Measurements from ENCODE around the gene DNAJC5.
A peak's percentile ranks its signal among the peaks of the same experiment; 100 is the strongest.

Gene DNAJC5

GRCh38 chr20:63955827-63956663 is 61.1 kb downstream of the DNAJC5 start, which contains the start of gene UCKL1:
Gene UCKL1 (minus strand): TSS chr20:63956416. CDS start chr20:63956372, 44 bp downstream.
- no peak for TF ChIP-seq CTCF (IDR thresholded peaks at IDR 0.05; ENCODE audit: insufficient read depth, missing control alignments)
- FAIRE-seq (no peak), DNase-seq (ENCODE audit: insufficient read length, low spot score) (peak; percentile 94)

GRCh38 chr20:63956664-63957003 is 61.7 kb downstream of the DNAJC5 start:
- DNase-seq (ENCODE audit: insufficient read length, low spot score) = no peak
- no peak for TF ChIP-seq CTCF (IDR thresholded peaks at IDR 0.05; ENCODE audit: insufficient read depth, missing control alignments)
- no peak for FAIRE-seq

- DNase-seq (ENCODE audit: insufficient read length, low spot score) = peak; percentile 94
- FAIRE-seq = no peak
- TF ChIP-seq CTCF (IDR thresholded peaks at IDR 0.05; ENCODE audit: insufficient read depth, missing control alignments) = no peak
These were observed 62.2 kb downstream of the DNAJC5 start for GRCh38 chr20:63957004-63957689.

GRCh38 chr20:63957690-63958441 is 62.9 kb downstream of the DNAJC5 start:
- FAIRE-seq (no peak), DNase-seq (ENCODE audit: insufficient read length, low spot score) (no peak)
- TF ChIP-seq CTCF (IDR thresholded peaks at IDR 0.05; ENCODE audit: insufficient read depth, missing control alignments) = no peak

- DNase-seq (ENCODE audit: insufficient read length, low spot score) (no peak), FAIRE-seq (no peak)
- TF ChIP-seq CTCF (IDR thresholded peaks at IDR 0.05; ENCODE audit: insufficient read depth, missing control alignments) = no peak
These were observed 63.5 kb downstream of the DNAJC5 start for GRCh38 chr20:63958471-63958870.

GRCh38 chr20:63958964-63959698 is 64.2 kb downstream of the DNAJC5 start:
- DNase-seq (ENCODE audit: insufficient read length, low spot score) = no peak
- no peak for TF ChIP-seq CTCF (IDR thresholded peaks at IDR 0.05; ENCODE audit: insufficient read depth, missing control alignments)
- no peak for FAIRE-seq

Data from D721Med (cell line).